ENCODE results near the gene SRPK3.
"Not testable (repeated sequence)": the region's sequence is repeated elsewhere in the genome, so short reads cannot be mapped to it uniquely, and the experiment has no call there.

The SRPK3 gene

GRCh38 chrX:153780678-153781427 lies at the start of gene SRPK3:
Gene SRPK3 (plus strand): TSS chrX:153781041. CDS start chrX:153781087, 46 bp downstream.
- DNase-seq (ENCODE audit: low read depth in 2 of 2) = no peak

- no peak for DNase-seq (ENCODE audit: low read depth in 2 of 2)
Observed at GRCh38 chrX:153731117-153731844, 49.6 kb upstream of the SRPK3 start.

- DNase-seq (ENCODE audit: low read depth in 2 of 2) = no peak
Observed at GRCh38 chrX:153731845-153732215, 49.0 kb upstream of the SRPK3 start.

- no peak for DNase-seq (ENCODE audit: low read depth in 2 of 2)
Observed at GRCh38 chrX:153732401-153732800, 48.4 kb upstream of the SRPK3 start.

- DNase-seq (ENCODE audit: low read depth in 2 of 2) = no peak
Observed at GRCh38 chrX:153733651-153734240, 47.1 kb upstream of the SRPK3 start.

GRCh38 chrX:153734871-153735270 lies 46.0 kb upstream of the SRPK3 start:
- DNase-seq (ENCODE audit: low read depth in 2 of 2) = no peak

GRCh38 chrX:153735274-153735673 lies 45.6 kb upstream of the SRPK3 start:
- DNase-seq (ENCODE audit: low read depth in 2 of 2) = no peak

- DNase-seq (ENCODE audit: low read depth in 2 of 2) = no peak
Observed at GRCh38 chrX:153736071-153736820, 44.6 kb upstream of the SRPK3 start.

- DNase-seq (ENCODE audit: low read depth in 2 of 2) = no peak
Observed at GRCh38 chrX:153736871-153737441, 43.9 kb upstream of the SRPK3 start.

- no peak for DNase-seq (ENCODE audit: low read depth in 2 of 2)
Observed at GRCh38 chrX:153738056-153738605, 42.7 kb upstream of the SRPK3 start.

- no peak for DNase-seq (ENCODE audit: low read depth in 2 of 2)
Observed at GRCh38 chrX:153739754-153740486, 40.9 kb upstream of the SRPK3 start.

GRCh38 chrX:153740631-153741222 lies 40.1 kb upstream of the SRPK3 start:
- DNase-seq (ENCODE audit: low read depth in 2 of 2) = no peak

GRCh38 chrX:153741446-153741845 lies 39.4 kb upstream of the SRPK3 start:
- DNase-seq (ENCODE audit: low read depth in 2 of 2) = no peak

- DNase-seq (ENCODE audit: low read depth in 2 of 2) = not testable (repeated sequence)
Observed at GRCh38 chrX:153742111-153742510, 38.7 kb upstream of the SRPK3 start.

- not testable (repeated sequence) for DNase-seq (ENCODE audit: low read depth in 2 of 2)
Observed at GRCh38 chrX:153742796-153743467, 37.9 kb upstream of the SRPK3 start.

GRCh38 chrX:153743468-153744209 lies 37.2 kb upstream of the SRPK3 start:
- DNase-seq (ENCODE audit: low read depth in 2 of 2) = not testable (repeated sequence)

GRCh38 chrX:153744210-153745066 lies 36.4 kb upstream of the SRPK3 start:
- no peak for DNase-seq (ENCODE audit: low read depth in 2 of 2)

GRCh38 chrX:153745067-153745433 lies 35.8 kb upstream of the SRPK3 start:
- not testable (repeated sequence) for DNase-seq (ENCODE audit: low read depth in 2 of 2)
